H9 (cell line): Measurements from ENCODE around the gene LRTM2. TPM values are rescaled to one million over a fixed set of nuclear protein-coding genes. Genes with fewer than 3 reads are reported as not detected.

Experiments
- DNase-seq: peaks from one replicate; pipeline ENCODE4 v3.0.0-alpha.2; 2017
- H2AFZ ChIP-seq: one replicate; pipeline ENCODE4 v1.6.1; 2013; ENCODE audit warnings: mild to moderate bottlenecking, low read length, control low read depth, moderate library complexity
- H2AK5ac ChIP-seq: 2 replicates; pipeline ENCODE4 v1.6.1; 2013; ENCODE audit warnings: low read length, control low read depth, mixed read lengths; ENCODE audit not compliant: insufficient read length
- H2BK120ac ChIP-seq: one replicate; pipeline ENCODE4 v1.6.1; 2013; ENCODE audit warnings: low read depth, mild to moderate bottlenecking, low read length, control low read depth, inconsistent platforms; ENCODE audit not compliant: poor library complexity, severe bottlenecking
- H2BK12ac ChIP-seq: 2 replicates; pipeline ENCODE4 v1.6.1; 2013; ENCODE audit warnings: low read length, control low read depth, mixed read lengths, low read depth; ENCODE audit not compliant: insufficient read length
- H2BK15ac ChIP-seq: 2 replicates; pipeline ENCODE4 v1.6.1; 2013; ENCODE audit warnings: low read depth, low read length, control low read depth
- H2BK20ac ChIP-seq: one replicate; pipeline ENCODE4 v1.6.1; 2013; ENCODE audit warnings: low read depth, mild to moderate bottlenecking, low read length, control low read depth, inconsistent platforms; ENCODE audit not compliant: poor library complexity, severe bottlenecking
- H2BK5ac ChIP-seq: 2 replicates; pipeline ENCODE4 v1.6.1; 2013; ENCODE audit warnings: low read length, control low read depth, mixed read lengths; ENCODE audit not compliant: insufficient read length
- H3K14ac ChIP-seq: 2 replicates; pipeline ENCODE4 v1.6.1; 2013; ENCODE audit warnings: low read length, control low read depth; ENCODE audit not compliant: insufficient read depth
- H3K18ac ChIP-seq: 2 replicates; pipeline ENCODE4 v1.6.1; 2013; ENCODE audit warnings: low read depth, mild to moderate bottlenecking, mixed read lengths, low read length, control low read depth; ENCODE audit not compliant: insufficient read length
- H3K23ac ChIP-seq: 2 replicates; pipeline ENCODE4 v1.6.1; 2013; ENCODE audit warnings: low read length, control low read depth, mixed read lengths, low read depth; ENCODE audit not compliant: insufficient read length
- H3K23me2 ChIP-seq: 2 replicates; pipeline ENCODE4 v1.6.1; 2013; ENCODE audit warnings: low read depth, mild to moderate bottlenecking, mixed read lengths, low read length, control low read depth; ENCODE audit not compliant: insufficient read length, poor library complexity, severe bottlenecking
- H3K27ac ChIP-seq: 2 replicates; pipeline ENCODE4 v1.5.1; 2013; ENCODE audit warnings: low read length, control low read depth, mixed read lengths, low read depth; ENCODE audit not compliant: insufficient read length
- H3K27me3 ChIP-seq: 2 replicates; pipeline ENCODE4 v1.6.1; 2013; ENCODE audit warnings: low read length, control low read depth, inconsistent platforms; ENCODE audit not compliant: insufficient read depth
- H3K4ac ChIP-seq: 2 replicates; pipeline ENCODE4 v1.6.1; 2013; ENCODE audit warnings: low read depth, mild to moderate bottlenecking, control low read depth, inconsistent platforms, low read length, moderate library complexity
- H3K4me1 ChIP-seq: 2 replicates; pipeline ENCODE4 v1.6.1; 2013; ENCODE audit warnings: low read length, control low read depth, inconsistent platforms; ENCODE audit not compliant: insufficient read depth
- H3K4me2 ChIP-seq: 2 replicates; pipeline ENCODE4 v1.6.1; 2013; ENCODE audit warnings: low read length, control low read depth, mixed read lengths; ENCODE audit not compliant: insufficient read length, insufficient read depth
- H3K56ac ChIP-seq: 2 replicates; pipeline ENCODE4 v1.6.1; 2013; ENCODE audit warnings: low read depth, mild to moderate bottlenecking, mixed read lengths, low read length, control low read depth; ENCODE audit not compliant: insufficient read length
- H3K79me1 ChIP-seq: 2 replicates; pipeline ENCODE4 v1.6.1; 2013; ENCODE audit warnings: low read depth, mild to moderate bottlenecking, moderate library complexity, low read length, control low read depth, inconsistent platforms; ENCODE audit not compliant: insufficient read depth, poor library complexity, severe bottlenecking
- H3K79me2 ChIP-seq: 2 replicates; pipeline ENCODE4 v1.6.1; 2013; ENCODE audit warnings: low read length, control low read depth, inconsistent platforms; ENCODE audit not compliant: insufficient read depth
- H3K9ac ChIP-seq: 2 replicates; pipeline ENCODE4 v1.6.1; 2013; ENCODE audit warnings: low read length, control low read depth, mixed read lengths; ENCODE audit not compliant: insufficient read length; ENCODE audit errors: extremely low read depth
- H3K9me3 ChIP-seq: one replicate; pipeline ENCODE4 v1.6.1; 2013; ENCODE audit warnings: low read depth, low read length, inconsistent platforms; ENCODE audit not compliant: control insufficient read depth
- H3T11ph ChIP-seq: one replicate; pipeline ENCODE4 v1.6.1; 2013; ENCODE audit warnings: mild to moderate bottlenecking, low read length, control low read depth, inconsistent platforms
- H4K20me1 ChIP-seq: one replicate; pipeline ENCODE4 v1.6.1; 2013; ENCODE audit not compliant: control insufficient read depth, insufficient read length, insufficient read depth
- H4K5ac ChIP-seq: 2 replicates; pipeline ENCODE4 v1.6.1; 2013; ENCODE audit warnings: low read depth, mild to moderate bottlenecking, mixed read lengths, low read length, control low read depth; ENCODE audit not compliant: insufficient read length
- H4K8ac ChIP-seq: replicated peaks from 2 replicates; pipeline ENCODE4 v1.6.1; 2013; ENCODE audit warnings: low read length, control low read depth, mixed read lengths, low read depth; ENCODE audit not compliant: insufficient read length
- H4K91ac ChIP-seq: 2 replicates; pipeline ENCODE4 v1.6.1; 2013; ENCODE audit warnings: low read depth, mild to moderate bottlenecking, moderate library complexity, mixed read lengths, low read length, control low read depth; ENCODE audit not compliant: insufficient read length
- H3K27ac Mint-ChIP-seq, 3 experiments: 2 replicates in 2 of 3; 3 replicates in 1 of 3; pipeline ENCODE4 v1.8.0; 2020 to 2021; ENCODE audit warnings: mixed read lengths in 3 of 3, mild to moderate bottlenecking in 1 of 3, moderate library complexity in 1 of 3
- H3K27me3 Mint-ChIP-seq: 2 replicates; pipeline ENCODE4 v1.8.0; 2021; ENCODE audit warnings: low read depth, mild to moderate bottlenecking, moderate library complexity, mixed read lengths
- H3K36me3 Mint-ChIP-seq, 3 experiments: 2 replicates in 2 of 3; 3 replicates in 1 of 3; pipeline ENCODE4 v1.8.0; 2020 to 2021; ENCODE audit warnings: low read depth in 3 of 3, mixed read lengths in 3 of 3; ENCODE audit not compliant: insufficient read depth in 1 of 3
- H3K4me1 Mint-ChIP-seq, 2 experiments: 2 replicates each; pipeline ENCODE4 v1.8.0; 2020; ENCODE audit warnings: mixed read lengths in 2 of 2
- H3K4me3 Mint-ChIP-seq, 2 experiments: 2 replicates in 1 of 2; 3 replicates in 1 of 2; pipeline ENCODE4 v1.8.0; 2020 to 2021; ENCODE audit warnings: mild to moderate bottlenecking in 2 of 2, mixed read lengths in 2 of 2, moderate library complexity in 1 of 2
- H3K9me3 Mint-ChIP-seq, 2 experiments: 2 replicates in 1 of 2; 3 replicates in 1 of 2; pipeline ENCODE4 v1.8.0; 2020; ENCODE audit warnings: mild to moderate bottlenecking in 2 of 2, mixed read lengths in 2 of 2, moderate library complexity in 1 of 2
- CTCF ChIP-seq: fragments of 200-600 bp; sonication (generic); conservative IDR thresholded peaks from 3 replicates; pipeline ENCODE4 v1.8.0; 2021; ENCODE audit warnings: antibody characterized with exemption, mild to moderate bottlenecking
- WGBS: extraction: QIAGEN DNeasy Blood & Tissue Kit; methylation state at CpG from one replicate; pipeline ENCODE4 v1.1.7; 2013; ENCODE audit warnings: missing lambda C conversion rate, low lambda C conversion rate, mixed read lengths; ENCODE audit not compliant: insufficient read length; ENCODE audit errors: extremely low coverage; 5-methylcytosine and 5-hydroxymethylcytosine counted together
- total RNA-seq: library from RNA; stranded (reverse); gene quantifications from 2 replicates; pipeline ENCODE4 v1.2.1, GENCODE V29; 2021

Gene LRTM2
- total RNA-seq, 1 experiment from 2014 or later: not detected

- Histone ChIP-seq H4K8ac (no peak overlapping the region), H3K23me2 (peaks cover 4% of the 10 kb centered on the region), H3K79me1 (no peaks in the 10 kb centered on the region), H3K14ac (no peak overlapping the region; the same call in 1 of the 2 replicates), H2BK15ac (no peak overlapping the region), H3K9ac (no peak overlapping the region), H3K27me3 (no peaks in the 10 kb centered on the region), H4K91ac (no peak overlapping the region), H3K79me2 (no peaks in the 10 kb centered on the region), H3K23ac (no peak overlapping the region), H3K56ac (no peak overlapping the region), H3T11ph (no peak overlapping the region), H2AFZ (no peak overlapping the region), H2BK120ac (no peak overlapping the region), H2AK5ac (no peak overlapping the region), H3K4me2 (peak overlapping the region; percentile 20), H4K20me1 (no peaks in the 10 kb centered on the region), H3K18ac (no peak overlapping the region), H3K4ac (no peak overlapping the region), H3K9me3 (no peaks in the 10 kb centered on the region), H4K5ac (no peak overlapping the region), H3K27ac (no peak overlapping the region), H2BK20ac (no peak overlapping the region), H2BK12ac (no peak overlapping the region), H3K4me1 (no peaks in the 10 kb centered on the region; the same call in 1 of the 2 replicates), H2BK5ac (no peak overlapping the region)
- no peaks in the 10 kb centered on the region for H3K9me3 Mint-ChIP-seq
- no peaks in the 10 kb centered on the region for H3K36me3 Mint-ChIP-seq
- DNase-seq: peak; percentile 52
- no peak for TF ChIP-seq CTCF
- peaks cover 32 to 35% of the 10 kb centered on the region in 2 experiments for H3K4me1 Mint-ChIP-seq
- peak overlapping the region in 1 of 2 experiments; percentile 62; a peak in 1 of 5 replicates for H3K4me3 Mint-ChIP-seq
- WGBS: no CpG with 5 or more reads among the region's 19 CpGs
- no peak overlapping the region for H3K27ac Mint-ChIP-seq
- H3K27me3 Mint-ChIP-seq: peaks cover 7% of the 10 kb centered on the region
These were observed 25.1 kb upstream of the LRTM2 start for GRCh38 chr12:1795221-1795784.
